Ascending aorta (tissue), 2 donors: Measurements from ENCODE around the gene COTL1. TPM values are rescaled to one million over a fixed set of nuclear protein-coding genes. Genes with fewer than 3 reads are reported as not detected.

Experiments used
- DNase-seq, 2 donors: peaks; one replicate each; pipeline ENCODE4 v3.0.0-alpha.2; 2019; ENCODE audit warnings: low spot score in 2 of 2
- H3K27ac ChIP-seq, 2 donors: fragments of 200-600 bp; sonication (generic); one replicate each; pipeline ENCODE4 v1.5.1; 2016 to 2017; ENCODE audit warnings: mild to moderate bottlenecking in 1 of 2
- H3K27me3 ChIP-seq: fragments of 200-600 bp; sonication (generic); one replicate; pipeline ENCODE4 v1.5.1; 2017
- H3K36me3 ChIP-seq, 2 donors: fragments of 200-600 bp; sonication (generic); one replicate each; pipeline ENCODE4 v1.5.1; 2016
- H3K4me1 ChIP-seq, 2 donors: fragments of 200-600 bp; sonication (generic); one replicate each; pipeline ENCODE4 v1.5.1; 2016 to 2017; ENCODE audit warnings: mild to moderate bottlenecking in 1 of 2
- H3K4me3 ChIP-seq, 2 donors: fragments of 200-600 bp; sonication (generic); one replicate each; pipeline ENCODE4 v1.5.1; 2016 to 2017; ENCODE audit warnings: mild to moderate bottlenecking in 1 of 2
- H3K9me3 ChIP-seq, 2 donors: fragments of 200-600 bp; sonication (generic); one replicate each; pipeline ENCODE4 v1.5.1; 2016
- intact Hi-C: fragments of 100-400 bp; cut with DNase I; formaldehyde crosslinking; loops from one replicate; pipeline ENCODE4 v1.15.1; 2023
- total RNA-seq: library from RNA; depleted of rRNA; stranded (reverse); fragments of >200 nt; gene quantifications from one replicate; pipeline ENCODE4 v1.1.0, GENCODE V29; 2016
- TF ChIP-seq, protein P1 (sequence below), 3 experiments: fragments of 200-600 bp in 2 of 3; fragments of 450-650 bp in 1 of 3; sonication (generic) in 2 of 3; IDR thresholded peaks; one replicate each; pipeline ENCODE4 v1.5.1; 2016 to 2019; ENCODE audit warnings: antibody characterized with exemption in 3 of 3, mild to moderate bottlenecking in 1 of 3, moderate library complexity in 1 of 3

Gene COTL1, protein sequence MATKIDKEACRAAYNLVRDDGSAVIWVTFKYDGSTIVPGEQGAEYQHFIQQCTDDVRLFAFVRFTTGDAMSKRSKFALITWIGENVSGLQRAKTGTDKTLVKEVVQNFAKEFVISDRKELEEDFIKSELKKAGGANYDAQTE
- total RNA-seq, result 120 TPM

DNA sequence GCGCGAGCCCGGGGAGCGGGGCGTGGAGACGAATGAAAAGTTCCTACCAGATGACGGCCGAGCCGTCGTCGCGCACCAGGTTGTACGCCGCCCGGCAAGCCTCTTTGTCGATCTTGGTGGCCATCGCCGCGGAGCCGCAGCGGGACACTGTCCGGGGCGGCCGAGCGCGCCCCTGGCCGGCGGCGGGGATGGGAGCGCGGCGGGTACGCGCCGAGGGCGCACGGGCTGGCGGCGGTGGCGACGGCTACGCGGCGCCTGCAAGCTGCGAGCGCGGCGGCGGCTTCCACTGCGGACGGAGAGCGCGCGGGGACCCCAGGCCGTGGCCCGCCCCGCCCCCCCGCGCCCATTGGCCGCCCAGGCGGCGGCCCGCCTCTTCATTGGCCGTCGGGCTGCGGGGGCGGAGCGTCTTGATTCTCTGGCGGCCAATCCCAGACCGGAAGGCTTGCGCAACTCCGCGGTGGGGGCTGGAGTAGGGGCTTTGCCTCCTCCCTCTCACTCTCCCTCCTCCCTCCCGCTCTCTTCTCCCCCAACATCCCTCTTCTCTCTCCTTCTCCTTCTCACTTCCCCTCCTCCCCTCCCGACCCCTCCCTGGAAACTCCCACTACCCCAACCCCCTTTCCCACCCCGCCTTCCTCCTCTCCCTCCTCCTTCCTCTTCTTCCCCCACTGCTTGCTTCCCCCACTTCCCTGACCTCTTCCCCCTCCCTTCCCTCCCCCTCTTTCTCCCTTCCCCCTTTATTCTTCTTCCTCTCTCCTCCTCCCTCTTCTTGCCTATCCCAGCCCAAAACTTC is at the start of gene COTL1:
TSS of gene COTL1 (minus strand) at position 288 of the 790 bp plus-strand sequence. CDS start at position 124, 164 bp downstream.
- TF ChIP-seq, protein P1, sequence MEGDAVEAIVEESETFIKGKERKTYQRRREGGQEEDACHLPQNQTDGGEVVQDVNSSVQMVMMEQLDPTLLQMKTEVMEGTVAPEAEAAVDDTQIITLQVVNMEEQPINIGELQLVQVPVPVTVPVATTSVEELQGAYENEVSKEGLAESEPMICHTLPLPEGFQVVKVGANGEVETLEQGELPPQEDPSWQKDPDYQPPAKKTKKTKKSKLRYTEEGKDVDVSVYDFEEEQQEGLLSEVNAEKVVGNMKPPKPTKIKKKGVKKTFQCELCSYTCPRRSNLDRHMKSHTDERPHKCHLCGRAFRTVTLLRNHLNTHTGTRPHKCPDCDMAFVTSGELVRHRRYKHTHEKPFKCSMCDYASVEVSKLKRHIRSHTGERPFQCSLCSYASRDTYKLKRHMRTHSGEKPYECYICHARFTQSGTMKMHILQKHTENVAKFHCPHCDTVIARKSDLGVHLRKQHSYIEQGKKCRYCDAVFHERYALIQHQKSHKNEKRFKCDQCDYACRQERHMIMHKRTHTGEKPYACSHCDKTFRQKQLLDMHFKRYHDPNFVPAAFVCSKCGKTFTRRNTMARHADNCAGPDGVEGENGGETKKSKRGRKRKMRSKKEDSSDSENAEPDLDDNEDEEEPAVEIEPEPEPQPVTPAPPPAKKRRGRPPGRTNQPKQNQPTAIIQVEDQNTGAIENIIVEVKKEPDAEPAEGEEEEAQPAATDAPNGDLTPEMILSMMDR (IDR thresholded peaks at IDR 0.05), result no peak
- peak; percentile 92 to 99 for DNase-seq
- peaks cover 3 to 25% of the 10 kb centered on the region in 2 donors for H3K4me1 ChIP-seq
- no peaks in the 10 kb centered on the region for H3K9me3 ChIP-seq
- H3K36me3 ChIP-seq, result no peaks in the 10 kb centered on the region
- intact Hi-C loops, result loop anchor here (1.0 to 2.0 kb wide), 4 partner anchors 15 to 114 kb away; partner anchors contain the start of gene MEAK7
- H3K27ac ChIP-seq, result peak within 1 kb of the TSS; percentile 74 to 84
- H3K27me3 ChIP-seq, result no peaks in the 10 kb centered on the region
- peak within 1 kb of the TSS; percentile 93 to 97 for H3K4me3 ChIP-seq

DNA sequence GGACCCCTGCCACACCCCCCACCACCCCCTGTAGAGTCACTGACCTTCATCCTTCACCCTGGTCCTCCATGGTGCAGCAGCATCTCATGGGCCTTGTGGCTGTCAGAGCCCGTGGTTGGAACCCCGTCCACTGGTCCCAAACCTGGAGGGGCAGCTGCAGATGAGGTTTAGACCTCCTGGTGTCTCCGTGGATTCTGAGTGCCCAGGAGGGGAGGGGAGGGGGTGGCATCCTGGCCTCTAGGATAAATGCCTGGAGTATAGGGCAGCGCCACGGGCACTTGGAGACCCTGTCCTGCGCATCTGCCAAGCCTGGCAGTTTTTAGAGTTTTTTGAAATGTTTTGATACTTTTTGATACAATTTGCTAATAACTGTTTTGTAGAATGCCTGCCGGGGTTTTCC is 48.0 kb upstream of the COTL1 start:
- H3K4me1 ChIP-seq, result no peaks in the 10 kb centered on the region
- no peak overlapping the region for H3K4me3 ChIP-seq
- H3K27me3 ChIP-seq, result no peaks in the 10 kb centered on the region
- peaks cover 37 to 56% of the 10 kb centered on the region in 2 donors for H3K36me3 ChIP-seq
- intact Hi-C loops, result no loop called here
- no peak for DNase-seq
- no peaks in the 10 kb centered on the region for H3K9me3 ChIP-seq
- TF ChIP-seq, protein P1 (IDR thresholded peaks at IDR 0.05), result no peak
- no peak overlapping the region for H3K27ac ChIP-seq

DNA sequence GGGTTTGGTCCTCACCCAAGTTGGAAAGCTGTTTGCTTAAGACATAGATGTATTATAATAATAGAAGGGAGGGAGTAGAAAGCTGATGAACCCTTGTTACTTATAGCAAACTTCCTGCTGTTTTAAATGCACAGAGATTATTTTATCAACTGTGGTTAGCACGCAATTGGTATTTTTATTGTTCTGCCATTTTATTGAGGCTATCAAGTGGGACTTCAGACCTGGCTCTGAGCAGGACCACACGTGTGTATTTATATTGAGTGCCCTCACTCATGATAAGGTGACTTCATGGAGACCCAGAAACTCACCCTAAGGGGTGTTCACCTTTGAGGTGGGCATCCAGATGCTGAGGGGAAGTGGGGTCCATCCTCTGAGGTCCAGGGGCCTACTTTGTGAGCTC is 47.5 kb upstream of the COTL1 start:
- no peaks in the 10 kb centered on the region for H3K4me1 ChIP-seq
- H3K9me3 ChIP-seq, result no peaks in the 10 kb centered on the region
- TF ChIP-seq, protein P1 (IDR thresholded peaks at IDR 0.05), result no peak
- peaks cover 41 to 60% of the 10 kb centered on the region in 2 donors for H3K36me3 ChIP-seq
- DNase-seq, result no peak
- no peak overlapping the region for H3K27ac ChIP-seq
- H3K4me3 ChIP-seq, result no peak overlapping the region
- intact Hi-C loops, result no loop called here
- no peaks in the 10 kb centered on the region for H3K27me3 ChIP-seq

DNA sequence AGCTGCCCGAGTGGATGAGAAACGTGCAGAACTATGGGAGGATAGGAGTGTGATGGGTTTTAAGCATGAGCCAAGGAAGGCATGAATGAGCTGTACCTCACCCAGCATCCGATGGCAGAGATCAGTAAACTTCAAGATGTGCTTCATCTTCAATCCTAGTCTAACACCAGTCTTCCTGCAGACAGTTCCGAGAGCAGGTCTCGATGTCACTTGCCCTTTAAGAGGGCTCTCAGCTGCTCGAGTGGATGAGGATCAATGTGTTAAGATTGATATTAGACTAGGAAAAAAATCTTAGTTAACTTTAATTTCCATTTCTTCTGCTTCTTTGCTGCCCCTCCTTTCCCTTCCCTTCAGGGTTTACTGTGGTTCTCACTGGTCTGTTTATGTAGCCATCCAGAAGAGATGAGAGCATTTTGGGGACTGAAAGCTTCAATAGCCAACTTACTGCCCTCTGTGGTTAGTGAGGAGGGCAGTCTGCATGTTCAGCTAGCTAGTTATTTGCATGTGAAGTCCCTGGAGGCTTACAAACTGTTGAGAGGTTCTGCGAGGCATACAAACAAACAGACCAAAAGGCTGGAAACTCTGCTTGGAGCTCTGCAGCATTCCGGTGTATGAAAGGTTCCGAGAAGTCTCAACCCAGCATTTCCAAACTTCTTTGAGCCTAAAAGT is 45.7 kb upstream of the COTL1 start:
- Histone ChIP-seq H3K27me3 (no peaks in the 10 kb centered on the region), H3K4me3 (no peak overlapping the region), H3K9me3 (no peaks in the 10 kb centered on the region), H3K36me3 (peaks cover 57 to 78% of the 10 kb centered on the region in 2 donors), H3K27ac (no peak overlapping the region), H3K4me1 (no peaks in the 10 kb centered on the region)
- intact Hi-C loops, result no loop called here
- DNase-seq, result no peak
- TF ChIP-seq, protein P1 (IDR thresholded peaks at IDR 0.05), result no peak

DNA sequence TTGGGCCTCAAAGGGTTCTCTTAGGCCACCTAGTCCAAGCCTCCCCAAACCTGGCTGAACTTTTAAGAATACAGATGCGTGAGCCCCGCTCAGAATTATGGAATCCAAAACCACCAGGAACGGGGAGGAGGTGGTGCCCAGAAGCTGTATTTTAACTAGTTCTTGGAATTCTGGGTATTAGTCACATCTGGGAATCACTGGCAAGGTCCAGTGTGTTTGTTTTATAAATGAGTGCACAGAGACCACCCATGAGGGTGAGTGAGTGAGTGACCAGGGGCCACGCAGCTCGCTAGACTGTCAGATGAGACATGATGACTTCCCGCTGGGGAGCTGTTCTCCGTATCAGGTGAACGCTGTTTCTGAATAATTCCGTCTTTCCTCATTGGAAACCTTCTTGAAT is 44.6 kb upstream of the COTL1 start:
- TF ChIP-seq, protein P1 (IDR thresholded peaks at IDR 0.05), result no peak
- intact Hi-C loops, result no loop called here
- peaks cover 62 to 89% of the 10 kb centered on the region in 2 donors for H3K36me3 ChIP-seq

More for the DNA sequence above, 44.6 kb upstream of the COTL1 start:
- Histone ChIP-seq H3K9me3 (no peaks in the 10 kb centered on the region), H3K27ac (no peak overlapping the region), H3K4me3 (no peak overlapping the region), H3K27me3 (no peaks in the 10 kb centered on the region), H3K4me1 (no peaks in the 10 kb centered on the region)
- no peak for DNase-seq
